NCI-H526 treated with DMSO at 0.1 percent for 48 hours (cell line): Measurements from ENCODE around the gene COMMD6.

Source experiments
- DNase-seq: peaks from one replicate; lab custom pipeline; 2025; lab: John Stamatoyannopoulos, UW

COMMD6 gene

GRCh38 chr13:75521956-75522355 is 15.7 kb downstream of the COMMD6 start:
- no peak for DNase-seq

DNA sequence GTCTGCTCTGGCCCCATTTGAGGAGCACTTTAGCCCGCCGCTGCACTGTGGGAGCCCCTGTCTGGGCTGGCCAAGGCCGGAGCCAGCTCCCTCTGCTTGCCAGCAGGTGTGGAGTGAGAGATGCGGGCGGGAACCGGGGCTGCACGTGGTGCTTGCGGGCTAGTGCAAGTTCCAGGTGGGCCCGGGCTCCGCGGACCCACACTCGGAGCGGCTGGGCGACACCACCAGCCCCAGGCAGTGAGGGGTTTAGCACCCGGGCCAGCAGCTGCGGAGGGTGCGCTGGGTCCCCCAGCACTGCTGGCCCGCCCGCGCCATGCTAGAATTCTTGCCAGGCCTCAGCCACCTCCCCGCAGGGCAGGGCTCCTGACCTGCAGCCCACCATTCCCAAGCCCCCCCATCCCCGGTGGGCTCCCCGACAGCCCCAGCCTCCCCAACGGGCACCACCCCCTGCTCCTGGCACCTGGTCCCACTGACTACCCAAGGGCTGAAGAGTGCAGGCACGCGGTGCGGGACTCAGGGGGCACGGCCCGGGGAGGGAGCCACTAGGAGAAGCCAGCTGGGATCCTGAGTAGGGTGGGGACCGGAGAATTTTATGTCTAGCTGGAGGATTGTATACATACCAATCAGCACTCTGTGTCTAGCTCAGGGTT is 19.1 kb downstream of the COMMD6 start:
- DNase-seq = no peak

GRCh38 chr13:75514080-75514995 is 23.3 kb downstream of the COMMD6 start:
- no peak for DNase-seq

DNA sequence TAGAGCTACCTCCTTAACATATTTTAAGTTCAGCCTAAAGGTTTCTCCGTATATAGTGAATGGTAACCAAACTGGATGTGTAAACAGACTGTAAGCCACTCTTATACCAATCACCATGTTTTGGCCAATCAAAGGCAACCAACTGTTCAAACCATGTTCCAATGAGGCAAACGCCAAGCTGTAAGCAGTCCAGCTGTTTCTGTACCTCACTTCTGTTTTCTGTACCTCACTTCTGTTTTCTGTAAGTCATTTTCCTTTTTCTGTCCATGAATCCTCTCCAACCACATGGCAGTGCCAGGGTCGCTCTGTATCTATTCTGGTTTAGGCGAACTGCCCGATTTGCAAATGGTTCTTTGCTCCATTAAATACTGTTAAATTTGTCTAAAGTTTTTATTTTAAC is 24.4 kb downstream of the COMMD6 start:
- DNase-seq = no peak

GRCh38 chr13:75512253-75512652 is 25.4 kb downstream of the COMMD6 start:
- DNase-seq = no peak

GRCh38 chr13:75511051-75511625 is 26.5 kb downstream of the COMMD6 start:
- DNase-seq = no peak

DNA sequence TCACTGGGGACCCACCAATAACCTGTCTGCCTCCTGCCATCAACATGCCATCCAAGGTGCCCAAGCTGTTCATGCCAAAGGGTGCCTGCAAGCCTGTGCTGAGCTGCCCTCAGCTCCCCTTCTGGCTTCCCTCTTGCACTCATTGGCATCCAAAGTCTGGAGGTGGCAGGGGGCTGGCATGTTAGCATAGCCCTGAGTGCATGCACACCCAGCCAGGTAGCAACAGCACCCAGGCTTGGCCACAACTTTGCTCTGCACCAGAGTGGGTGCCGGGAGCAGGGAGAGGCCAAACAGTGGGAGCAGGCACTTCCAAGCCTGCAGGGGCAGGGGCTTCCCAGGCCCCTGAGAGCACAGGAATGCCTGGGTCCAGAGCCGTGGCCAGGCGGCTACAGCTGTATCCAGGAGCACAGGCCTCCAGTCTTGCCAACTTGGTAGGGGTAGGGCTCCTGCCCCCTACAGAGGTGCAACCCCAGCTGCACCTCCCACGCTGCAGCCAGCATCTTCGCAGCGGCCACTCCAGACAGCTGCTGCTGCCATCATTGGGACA is 29.6 kb downstream of the COMMD6 start:
- DNase-seq = no peak

DNA sequence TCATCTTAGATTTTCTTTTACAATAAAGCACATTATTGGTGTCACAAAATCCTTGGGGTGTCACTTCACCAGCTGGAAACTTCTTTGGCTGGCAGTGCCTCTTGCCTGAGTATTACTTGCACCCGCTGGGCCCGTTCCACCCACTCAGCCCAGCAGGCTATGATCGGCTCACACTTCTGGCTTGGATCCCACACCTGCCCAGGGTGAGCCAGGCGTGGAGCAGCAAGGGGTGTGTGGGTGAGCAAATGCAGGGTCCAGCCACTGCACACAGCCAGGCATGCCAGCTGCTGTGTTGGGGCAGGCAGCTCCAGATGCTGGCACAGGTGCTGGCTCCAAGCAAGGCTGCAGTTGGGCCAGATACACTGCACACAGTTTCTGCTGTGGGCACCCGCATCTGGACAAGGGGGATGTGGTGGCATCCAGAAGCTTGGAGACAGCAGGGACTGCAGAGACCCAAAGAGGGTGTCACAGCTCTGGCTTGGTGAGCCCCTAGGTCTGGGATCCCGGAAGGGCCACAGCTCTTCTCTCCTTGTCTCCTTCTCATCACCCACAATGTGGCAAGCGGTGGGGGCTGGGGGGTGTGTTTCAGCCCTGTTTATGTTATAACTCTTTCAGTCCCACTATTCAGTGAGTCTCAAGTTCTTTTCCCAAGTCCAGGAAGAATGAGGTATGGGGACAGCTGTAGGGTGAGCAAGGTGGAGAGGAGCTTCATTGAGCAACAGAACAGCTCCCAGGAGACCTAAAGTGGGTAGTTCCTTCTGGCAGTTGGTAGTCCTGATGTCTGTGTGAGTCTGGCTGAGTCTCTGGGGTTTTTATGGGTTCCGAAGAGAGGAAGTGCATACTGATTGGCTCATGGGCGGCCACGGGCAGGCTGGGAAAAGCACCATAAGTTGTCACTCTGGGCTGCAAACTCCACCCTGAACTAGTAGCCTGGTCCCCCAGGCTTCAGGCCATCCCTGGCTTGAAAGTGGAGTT is 30.3 kb downstream of the COMMD6 start:
- no peak for DNase-seq

- no peak for DNase-seq
Measured at GRCh38 chr13:75506018-75506417, 31.6 kb downstream of the COMMD6 start.

DNA sequence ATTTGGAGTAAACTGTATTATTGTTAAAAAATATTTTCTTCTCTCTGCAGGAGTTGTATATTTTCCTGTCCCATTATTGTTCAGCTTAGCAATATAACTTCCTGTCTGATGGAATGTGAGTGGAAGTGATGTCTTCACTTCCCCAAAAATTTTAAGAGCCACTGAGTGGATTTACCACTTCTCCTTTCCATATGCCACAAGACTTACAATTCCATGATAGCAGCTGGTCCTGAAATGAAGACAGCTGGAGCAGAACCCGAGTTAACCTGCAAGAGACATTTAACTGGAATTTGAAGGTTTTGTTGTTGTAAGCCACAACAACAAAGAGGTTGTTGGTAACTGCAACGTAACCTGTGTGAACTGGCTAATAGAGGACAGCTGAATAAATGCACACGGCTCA is 32.3 kb downstream of the COMMD6 start:
- DNase-seq = no peak

DNA sequence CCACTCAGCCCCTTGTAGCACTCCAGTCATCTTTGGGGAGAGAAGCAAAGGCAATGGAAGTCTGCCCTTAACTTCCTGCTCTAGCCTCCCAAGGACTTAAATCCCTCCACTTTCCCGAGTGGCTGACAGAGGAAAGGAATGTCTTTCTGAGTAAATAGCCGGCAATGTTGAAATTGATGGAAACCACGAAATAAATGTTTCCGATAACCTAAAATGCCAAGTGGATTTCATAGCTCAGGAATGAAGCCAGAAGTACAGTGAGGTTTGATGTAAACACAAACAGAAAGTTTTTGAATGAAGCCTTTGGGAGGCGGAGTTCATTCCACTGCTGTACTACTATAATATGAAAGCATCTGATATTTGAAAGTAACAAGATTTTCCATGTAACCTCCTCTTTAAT is 41.7 kb downstream of the COMMD6 start:
- no peak for DNase-seq

- no peak for DNase-seq
Measured at GRCh38 chr13:75494491-75494890, 43.1 kb downstream of the COMMD6 start.

DNA sequence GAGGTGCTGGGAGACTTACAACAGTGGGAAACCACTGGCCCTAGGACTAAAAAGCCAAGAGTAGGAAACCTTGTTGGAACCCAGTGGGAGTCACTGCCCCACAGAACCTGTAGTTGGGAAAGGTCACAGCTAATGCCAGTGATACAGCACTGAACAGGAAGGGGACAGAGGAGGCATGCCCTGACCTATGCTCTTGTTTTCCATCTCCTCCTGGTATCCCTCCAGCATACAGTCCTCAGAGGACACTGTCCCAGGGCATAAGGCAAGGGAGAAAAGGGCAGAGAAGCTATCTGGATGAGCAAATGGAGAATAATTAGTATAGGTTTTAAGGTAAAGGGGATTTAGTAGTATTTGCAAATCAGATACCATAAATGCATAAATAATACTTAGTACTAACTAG is 44.5 kb downstream of the COMMD6 start:
- DNase-seq = no peak

DNA sequence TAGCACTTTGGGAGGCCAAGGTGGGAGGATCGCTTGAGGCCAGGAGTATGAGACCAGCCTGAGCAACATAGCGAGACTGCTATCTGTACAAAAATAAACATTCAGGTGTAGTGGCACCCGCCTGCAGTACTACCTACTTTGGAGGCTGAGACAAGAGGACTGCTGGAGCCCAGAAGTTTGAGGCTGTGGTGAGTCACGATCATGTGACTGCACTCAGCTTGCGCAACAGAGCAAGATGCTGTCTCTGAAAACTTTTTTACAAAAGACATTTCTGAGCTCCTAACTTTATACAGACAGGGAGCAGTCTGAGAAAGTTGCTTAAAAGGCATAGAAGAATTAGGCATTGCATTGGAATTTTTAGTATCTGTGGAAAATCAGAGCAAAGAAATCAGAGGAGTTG is 45.3 kb downstream of the COMMD6 start:
- no peak for DNase-seq

GRCh38 chr13:75491376-75491775 is 46.3 kb downstream of the COMMD6 start:
- DNase-seq = no peak

GRCh38 chr13:75489502-75490263 is 48.0 kb downstream of the COMMD6 start:
- DNase-seq = no peak

DNA sequence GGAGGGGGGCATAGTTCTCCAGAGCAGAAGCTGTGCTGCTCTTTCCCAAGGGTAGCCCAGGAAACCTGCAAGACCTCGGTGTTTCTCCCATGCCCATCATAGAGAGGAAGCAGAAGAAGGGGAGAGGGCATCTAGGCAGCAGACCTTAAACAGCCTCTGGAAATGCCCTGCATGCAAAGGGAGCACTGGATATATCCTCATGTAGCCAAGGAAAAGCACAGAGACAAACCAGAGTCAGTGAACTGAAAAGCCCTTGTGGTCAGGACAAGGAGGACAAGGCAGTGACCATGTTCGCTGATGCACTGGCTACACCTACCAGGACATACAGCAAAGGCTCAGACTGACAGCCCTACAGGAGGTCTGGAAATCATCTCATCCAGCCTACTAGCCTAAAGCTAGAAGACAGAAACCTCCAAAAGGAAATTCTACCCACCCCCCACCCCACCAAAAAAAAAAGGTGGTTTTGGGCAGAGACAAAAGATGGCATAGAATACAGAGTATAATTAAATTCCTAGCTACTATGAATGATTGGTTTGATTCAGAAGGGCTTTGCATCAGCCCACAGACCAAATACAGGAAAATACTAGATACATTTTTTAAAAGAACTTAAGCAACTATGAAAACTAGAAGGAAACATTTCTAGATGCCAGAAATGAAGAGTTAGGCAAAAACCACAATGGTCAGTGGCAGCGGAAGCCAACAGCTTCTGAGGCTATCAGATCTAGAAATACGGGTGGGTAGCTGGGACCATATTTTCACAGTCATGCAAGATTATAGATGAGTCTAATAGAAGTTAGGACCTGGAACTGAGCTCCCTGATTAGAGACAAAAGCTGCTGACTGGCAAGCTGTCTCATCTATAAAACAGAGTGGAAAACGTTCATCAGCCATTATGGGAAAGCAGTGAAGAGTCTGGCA is 51.2 kb downstream of the COMMD6 start:
- DNase-seq = no peak

GRCh38 chr13:75485286-75486062 is 52.2 kb downstream of the COMMD6 start:
- no peak for DNase-seq

- no peak for DNase-seq
Measured at GRCh38 chr13:75482820-75483079, 54.9 kb downstream of the COMMD6 start.
